HG02981 (cell line): ENCODE data around the gene PLEKHG4B.
"Not testable (repeated sequence)": the region's sequence is repeated elsewhere in the genome, so short reads cannot be mapped to it uniquely, and the experiment has no call there.

Experiments
- ATAC-seq: cut with Tn5 transposase; IDR thresholded peaks from one replicate; pipeline ENCODE4 v1.9.1; 2021; ENCODE audit warnings: mild to moderate bottlenecking, moderate library complexity; ENCODE audit not compliant: unreplicated experiment

The PLEKHG4B gene

GRCh38 chr5:93221-93980 lies 1.4 kb downstream of the PLEKHG4B start:
- no peak for ATAC-seq

GRCh38 chr5:94113-94892 lies 2.3 kb downstream of the PLEKHG4B start:
- no peak for ATAC-seq

- ATAC-seq, result no peak
These were observed 3.4 kb downstream of the PLEKHG4B start for GRCh38 chr5:95241-95980.

GRCh38 chr5:96976-97660 lies 5.2 kb downstream of the PLEKHG4B start:
- ATAC-seq, result no peak

GRCh38 chr5:99815-100214 lies 7.8 kb downstream of the PLEKHG4B start:
- no peak for ATAC-seq

DNA sequence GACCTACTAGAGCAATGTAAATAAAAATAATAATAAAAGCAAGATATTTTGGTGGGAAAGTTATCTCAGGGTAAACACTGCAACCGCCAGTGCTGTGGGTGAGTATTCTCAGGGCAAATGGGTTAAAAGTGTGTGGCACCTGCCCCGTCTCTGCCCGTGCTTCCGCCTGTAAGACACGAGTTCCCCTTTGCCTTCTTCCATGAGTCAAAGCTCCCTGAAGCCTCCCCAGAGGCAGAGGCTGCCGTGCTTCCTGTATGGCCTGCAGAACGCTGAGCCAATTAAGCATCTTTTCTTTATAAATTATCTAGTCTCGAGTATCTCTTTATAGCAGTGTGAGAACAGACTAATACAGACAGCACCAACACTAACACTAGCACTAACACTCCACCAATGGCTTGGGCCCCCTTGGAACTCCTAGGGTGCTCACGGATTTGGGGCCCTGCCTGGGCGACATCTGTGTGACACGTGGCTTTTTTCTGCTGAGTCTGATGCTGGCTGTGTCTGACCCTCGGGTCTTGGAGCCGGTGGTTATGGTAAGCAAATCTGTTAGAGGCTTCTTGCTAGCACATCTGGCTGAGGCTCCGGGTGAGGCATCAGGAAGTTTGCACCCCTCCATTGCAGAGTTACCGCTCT lies 10.6 kb downstream of the PLEKHG4B start:
- ATAC-seq, result no peak

DNA sequence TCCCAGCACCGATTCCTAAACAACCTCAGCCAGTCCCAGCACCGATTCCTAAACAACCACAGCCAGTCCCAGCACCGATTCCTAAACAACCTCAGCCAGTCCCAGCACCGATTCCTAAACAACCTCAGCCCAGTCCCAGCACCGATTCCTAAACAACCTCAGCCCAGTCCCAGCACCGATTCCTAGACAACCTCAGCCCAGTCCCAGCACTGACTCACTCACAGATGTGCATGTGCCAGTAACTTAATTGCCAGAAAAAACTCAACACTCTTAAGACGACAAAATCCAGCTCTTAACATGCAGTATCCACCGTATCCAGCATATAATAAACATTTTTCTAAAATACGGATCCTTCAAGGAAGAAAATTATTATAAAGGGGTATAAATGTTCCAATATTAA lies 12.1 kb downstream of the PLEKHG4B start:
- ATAC-seq, result not testable (repeated sequence)

- ATAC-seq, result no peak
These were observed 12.9 kb downstream of the PLEKHG4B start for GRCh38 chr5:104778-105296.

- ATAC-seq, result no peak
These were observed 13.6 kb downstream of the PLEKHG4B start for GRCh38 chr5:105504-106070.

- no peak for ATAC-seq
These were observed 14.6 kb downstream of the PLEKHG4B start for GRCh38 chr5:106587-106986.

DNA sequence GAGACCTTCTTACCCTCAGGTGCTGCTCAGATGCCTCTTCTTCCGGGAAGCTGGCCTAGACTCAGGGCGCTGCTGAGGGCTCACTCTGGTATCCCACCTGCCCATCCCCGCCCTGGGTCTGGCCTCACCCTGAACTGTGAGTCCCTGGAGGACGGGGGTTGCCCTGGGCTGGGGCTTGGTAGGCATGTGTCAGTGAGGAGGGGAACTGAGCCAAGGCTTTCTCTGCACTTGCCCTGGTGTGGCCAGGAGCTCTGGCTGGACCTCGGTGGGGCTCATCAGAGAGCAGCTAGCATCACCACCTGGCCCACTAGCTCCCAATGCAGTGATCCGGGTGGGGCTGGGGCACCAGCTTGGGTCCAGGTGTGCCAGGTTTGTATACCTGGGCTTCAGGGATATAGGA lies 15.6 kb downstream of the PLEKHG4B start:
- no peak for ATAC-seq

- no peak for ATAC-seq
These were observed 17.9 kb downstream of the PLEKHG4B start for GRCh38 chr5:109826-110225.

- no peak for ATAC-seq
These were observed 18.4 kb downstream of the PLEKHG4B start for GRCh38 chr5:110270-110888.

DNA sequence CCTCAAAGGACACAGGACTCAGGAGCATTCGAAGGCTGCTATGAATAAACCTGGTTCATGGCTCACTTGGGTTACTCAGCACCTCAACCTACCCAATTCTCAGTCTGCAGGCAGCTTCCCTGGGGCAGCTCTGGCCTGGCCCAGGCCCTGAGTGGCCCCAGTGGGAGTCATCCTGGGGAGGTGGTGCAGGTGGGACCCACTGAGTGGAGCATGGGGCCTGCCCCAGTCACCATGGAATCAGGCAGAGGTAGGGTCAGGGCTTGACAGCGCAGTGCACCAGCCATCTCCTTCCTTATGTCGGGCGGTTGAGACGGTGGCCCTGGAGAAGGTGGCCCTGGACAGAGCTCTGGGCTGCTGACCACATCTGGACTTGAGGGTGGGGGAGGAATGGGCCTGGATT lies 19.2 kb downstream of the PLEKHG4B start:
- no peak for ATAC-seq

- no peak for ATAC-seq
These were observed 27.6 kb downstream of the PLEKHG4B start for GRCh38 chr5:119486-120097.

DNA sequence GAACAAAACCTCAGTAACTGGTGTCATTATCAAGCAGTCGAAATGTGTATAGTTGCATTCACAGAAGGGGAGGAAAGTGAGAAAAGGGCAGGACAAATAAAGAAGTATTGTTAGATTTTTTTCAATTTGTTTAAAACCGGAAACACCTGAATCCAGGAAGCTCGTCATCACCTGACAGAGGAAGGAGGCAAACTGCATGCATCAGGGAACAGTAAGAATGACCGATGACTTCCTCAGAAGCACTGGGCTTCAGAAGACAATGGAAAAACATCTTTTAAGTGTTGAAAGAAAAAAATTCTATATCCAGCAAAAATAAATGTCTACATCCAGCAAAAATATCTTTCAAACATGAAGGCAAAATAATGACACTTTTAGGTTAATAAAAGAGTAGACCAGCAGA lies 29.5 kb downstream of the PLEKHG4B start:
- ATAC-seq, result no peak

DNA sequence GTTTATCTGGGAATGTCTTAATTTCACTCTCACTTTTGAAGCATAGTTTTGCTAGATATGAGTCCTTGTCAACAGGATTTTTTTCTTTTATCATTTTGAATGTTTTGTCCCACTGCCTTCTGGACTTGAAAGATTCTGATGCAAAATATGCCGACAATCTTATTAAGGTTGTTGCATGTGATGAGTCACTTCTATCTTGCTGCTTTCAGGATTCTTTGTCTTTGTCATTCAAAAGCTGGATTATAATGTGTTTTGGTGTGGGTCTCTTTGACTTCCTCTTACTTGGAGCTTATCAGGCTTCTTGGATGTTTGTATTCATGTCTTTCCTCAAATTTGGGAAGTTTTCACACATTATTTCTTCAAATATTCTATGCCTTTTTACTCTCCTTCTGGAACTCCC lies 33.8 kb downstream of the PLEKHG4B start:
- no peak for ATAC-seq

GRCh38 chr5:126806-127205 lies 34.8 kb downstream of the PLEKHG4B start:
- no peak for ATAC-seq

DNA sequence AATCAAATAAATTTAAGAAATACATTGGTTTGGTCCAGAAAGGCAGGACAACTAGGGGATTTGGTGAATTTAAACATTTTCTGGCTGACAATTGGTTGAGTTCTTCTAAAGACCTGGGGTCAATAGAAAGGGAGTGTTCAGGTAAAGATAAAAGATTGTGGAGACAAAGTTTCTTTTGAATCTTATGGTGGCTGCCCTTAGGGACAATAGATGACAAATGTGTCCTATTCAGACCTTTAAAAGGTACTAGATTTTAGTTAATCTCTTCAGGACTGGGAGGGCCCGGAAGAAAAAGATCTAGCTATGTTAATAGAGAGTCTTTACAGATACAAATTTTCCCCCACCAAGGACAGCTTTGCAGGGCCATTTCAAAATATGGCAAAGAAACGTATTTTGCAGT lies 35.9 kb downstream of the PLEKHG4B start:
- no peak for ATAC-seq
